Pancreas (tissue), 10 donors: ENCODE results near the gene DCHS2. TPM values are rescaled to one million over a fixed set of nuclear protein-coding genes. Genes with fewer than 3 reads are reported as not detected.

Experiments
- ATAC-seq, 4 donors: fragments of 200-7000 bp; cut with Tn5 transposase; one replicate each; pipeline versions ENCODE4 v1.8.0 to v1.9.1; 2020; ENCODE audit warnings: mild to moderate bottlenecking in 4 of 4, moderate library complexity in 4 of 4
- DNase-seq, 6 donors: peaks; one replicate each; pipeline ENCODE4 v3.0.0-alpha.2; 2020
- FAIRE-seq: peaks from 2 replicates; lab custom pipeline; 2012; peaks lifted over from hg19 to GRCh38; lab: Jason Lieb, UNC
- H3K27ac ChIP-seq, 4 donors: fragments of 200-600 bp; sonication (generic); 1 replicate in 3 of 4; 2 replicates in 1 of 4; pipeline versions ENCODE4 v1.5.0 to v1.8.0; 2020
- H3K27me3 ChIP-seq, 4 donors: fragments of 200-600 bp; one replicate each; pipeline ENCODE4 v1.8.0; 2021
- H3K36me3 ChIP-seq, 3 donors: fragments of 200-600 bp; sonication (generic) in 1 of 3; one replicate each; pipeline versions ENCODE4 v1.5.0 to v1.8.0; 2020 to 2021
- H3K4me1 ChIP-seq, 3 donors: fragments of 200-600 bp; one replicate each; pipeline ENCODE4 v1.8.0; 2021
- H3K4me3 ChIP-seq, 4 donors: fragments of 200-600 bp; sonication (generic) in 2 of 4; one replicate each; pipeline versions ENCODE4 v1.5.0 to v1.8.0; 2020 to 2021
- H3K9me3 ChIP-seq, 4 donors: fragments of 200-600 bp; one replicate each; pipeline ENCODE4 v1.8.0; 2021
- CTCF ChIP-seq, 4 donors: fragments of 200-600 bp; sonication (generic) in 3 of 4; IDR thresholded peaks; one replicate each; pipeline versions ENCODE4 v1.5.0 to v1.8.0; 2021; ENCODE audit warnings: antibody characterized with exemption in 4 of 4
- WGBS, 2 donors: extraction: QIAGEN DNeasy Blood & Tissue Kit; methylation state at CpG; one replicate each; pipeline ENCODE4 v1.1.7; 2013; 5-methylcytosine and 5-hydroxymethylcytosine counted together
- intact Hi-C, 3 donors: fragments of 100-400 bp; cut with DNase I; formaldehyde crosslinking; loops; one replicate each; pipeline versions ENCODE4 v1.11.1 to v1.14.2; 2022
- polyA plus RNA-seq, 2 donors: library from polyadenylated mRNA; stranded (reverse); fragments of 200-250 nt; gene quantifications; one replicate each; pipeline ENCODE4 v1.2.3, GENCODE V29; 2013
- total RNA-seq, 6 donors: library from RNA; stranded (reverse); fragmentation: NEBNext Ultra II Directional in 4 of 6; extraction: Animal tissue kit (Norgen Biotek cat#: 25700) in 4 of 6; gene quantifications; one replicate each; pipeline versions ENCODE4 v1.2.1 to v1.2.4, GENCODE V29; 2021 to 2023
- donor health status: healthy with polysubstance abuse.
- donor health status: DM: no; HTN: no; CAD: no; lungs with moderate emphysema.
- donor health status: DM: no; HTN: no; CAD: no.
- donor health status: control.
- donor health status: control.
- donor health status: Bipolar disorder and iron deficiency.
- donor health status: DM: yes; HTN: yes; CAD: no.
- donor health status: DM: no; HTN: no; CAD: no.
- donor health status: DM: no; HTN: no; CAD: no.
- donor health status: DM: yes; HTN: yes; CAD: no.

DCHS2 gene
- total and polyA plus RNA-seq, 8 donors = 0.04 to 0.23 (median 0.09) TPM; not detected in 1

- DNase-seq (no peak), ATAC-seq (no peak), FAIRE-seq (no peak)
- H3K36me3 ChIP-seq = no peaks in the 10 kb centered on the region
- H3K27me3 ChIP-seq = no peaks in the 10 kb centered on the region
- no peak for TF ChIP-seq CTCF (IDR thresholded peaks at IDR 0.05)
- intact Hi-C loops = no loop called here
- H3K9me3 ChIP-seq = no peaks in the 10 kb centered on the region
- 72 to 80% methylated on average over 6 of the region's 6 CpGs for WGBS, 2 donors
- no peak overlapping the region for H3K4me3 ChIP-seq
- no peak overlapping the region for H3K27ac ChIP-seq
- no peaks in the 10 kb centered on the region for H3K4me1 ChIP-seq
These were observed 307.4 kb downstream of the DCHS2 start for GRCh38 chr4:154184238-154184637.

GRCh38 chr4:154183264-154183663 is 308.3 kb downstream of the DCHS2 start:
- Histone ChIP-seq H3K4me3 (no peak overlapping the region), H3K4me1 (no peaks in the 10 kb centered on the region), H3K27me3 (no peaks in the 10 kb centered on the region), H3K36me3 (no peaks in the 10 kb centered on the region), H3K27ac (no peak overlapping the region), H3K9me3 (no peaks in the 10 kb centered on the region)
- WGBS, 2 donors = 83 to 86% methylated on average over 1 of the region's 1 CpG
- intact Hi-C loops = no loop called here
- no peak for DNase-seq
- no peak for TF ChIP-seq CTCF (IDR thresholded peaks at IDR 0.05)
- FAIRE-seq = no peak
- ATAC-seq = no peak

Other genes starting within 250 kb of the DCHS2 start
- 10 to 100 TPM; 18.5 to 34.8 (median 30.5) TPM for gene PLRG1, start 58.6 kb upstream of the DCHS2 start, total RNA-seq
- gene PLRG1, start 58.6 kb upstream of the DCHS2 start, polyA plus RNA-seq = 10 to 100 TPM; 20.6 to 38.6 TPM
- 1 to 10 TPM in 2 of 6 donors, under 1 TPM in 2, not detected in 2; 0.20 to 6.6 (median 1.5) TPM for gene FGB, start 71.2 kb upstream of the DCHS2 start, total RNA-seq
- gene FGB, start 71.2 kb upstream of the DCHS2 start, polyA plus RNA-seq = 1 to 10 TPM in 1 of 2 donors, under 1 TPM in 1; 0.59 to 1.6 TPM
- gene FGA, start 98.9 kb upstream of the DCHS2 start, total RNA-seq = 10 to 100 TPM in 3 of 6 donors, 1 to 10 TPM in 2, under 1 TPM in 1; 0.09 to 30.3 (median 7.7) TPM
- gene FGA, start 98.9 kb upstream of the DCHS2 start, polyA plus RNA-seq = 10 to 100 TPM in 1 of 2 donors, 1 to 10 TPM in 1; 1.4 to 15.2 TPM
- 10 to 100 TPM in 2 of 6 donors, 1 to 10 TPM in 2, under 1 TPM in 1, not detected in 1; 0.20 to 26.0 (median 5.7) TPM for gene FGG, start 120.9 kb upstream of the DCHS2 start, total RNA-seq
- 1 to 10 TPM in 1 of 2 donors, under 1 TPM in 1; 0.99 to 4.0 TPM for gene FGG, start 120.9 kb upstream of the DCHS2 start, polyA plus RNA-seq